22Rv1 (cell line): Measurements from ENCODE around the gene TNNI2.

Experiments used
- H3K27ac ChIP-seq: fragments of 450-650 bp; 2 replicates; pipeline ENCODE4 v1.5.1; 2017
- ZFX ChIP-seq: fragments of 450-650 bp; IDR thresholded peaks from 2 replicates; pipeline ENCODE4 v1.6.1; 2017; ENCODE audit warnings: antibody characterized with exemption, borderline replicate concordance
- TF ChIP-seq, protein P1 (sequence below): fragments of 450-650 bp; IDR thresholded peaks from 2 replicates; pipeline ENCODE4 v1.5.1; 2017; ENCODE audit warnings: mild to moderate bottlenecking

The TNNI2 gene

DNA sequence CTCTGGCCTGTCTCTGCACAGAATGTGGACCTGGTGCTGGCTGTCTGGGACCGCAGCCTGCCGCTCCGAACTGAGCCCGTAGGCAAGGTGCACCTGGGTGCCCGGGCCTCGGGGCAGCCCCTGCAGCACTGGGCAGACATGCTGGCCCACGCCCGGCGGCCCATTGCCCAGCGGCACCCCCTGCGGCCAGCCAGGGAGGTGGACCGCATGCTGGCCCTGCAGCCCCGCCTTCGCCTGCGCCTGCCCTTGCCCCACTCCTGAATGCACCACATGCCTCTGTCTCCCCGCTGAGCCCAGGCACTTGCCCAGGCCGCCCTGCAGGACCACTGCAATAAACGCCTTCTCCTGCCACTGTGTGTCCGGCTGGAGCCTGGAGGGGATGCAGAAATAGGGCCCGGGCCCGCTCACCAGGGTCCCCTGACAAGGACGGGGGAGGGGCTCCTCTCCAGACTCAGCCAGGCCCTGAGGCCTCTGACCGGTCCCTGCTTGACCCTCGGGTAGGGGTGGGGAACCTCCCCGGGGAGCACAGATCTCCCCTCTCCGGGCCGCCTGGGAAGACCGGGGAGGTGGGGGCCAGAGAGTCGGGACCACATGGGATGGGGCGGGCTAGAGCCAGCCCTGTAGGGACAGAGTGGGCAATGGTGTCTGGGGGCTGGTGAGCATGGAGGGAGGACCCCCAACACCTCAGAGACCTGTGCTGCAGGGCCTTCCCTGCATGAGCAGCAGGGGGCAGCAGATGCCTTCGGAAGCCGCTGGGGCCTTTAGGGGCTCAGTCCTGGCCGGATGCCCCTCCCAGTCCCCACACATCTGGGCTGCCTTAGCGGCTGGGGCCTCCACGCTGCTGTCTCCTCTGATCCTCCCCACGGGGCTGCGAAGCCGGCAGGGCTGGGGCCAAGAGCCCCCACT lies 1.4 kb upstream of the TNNI2 start:
- TF ChIP-seq ZFX: no peak
- TF ChIP-seq, protein P1, sequence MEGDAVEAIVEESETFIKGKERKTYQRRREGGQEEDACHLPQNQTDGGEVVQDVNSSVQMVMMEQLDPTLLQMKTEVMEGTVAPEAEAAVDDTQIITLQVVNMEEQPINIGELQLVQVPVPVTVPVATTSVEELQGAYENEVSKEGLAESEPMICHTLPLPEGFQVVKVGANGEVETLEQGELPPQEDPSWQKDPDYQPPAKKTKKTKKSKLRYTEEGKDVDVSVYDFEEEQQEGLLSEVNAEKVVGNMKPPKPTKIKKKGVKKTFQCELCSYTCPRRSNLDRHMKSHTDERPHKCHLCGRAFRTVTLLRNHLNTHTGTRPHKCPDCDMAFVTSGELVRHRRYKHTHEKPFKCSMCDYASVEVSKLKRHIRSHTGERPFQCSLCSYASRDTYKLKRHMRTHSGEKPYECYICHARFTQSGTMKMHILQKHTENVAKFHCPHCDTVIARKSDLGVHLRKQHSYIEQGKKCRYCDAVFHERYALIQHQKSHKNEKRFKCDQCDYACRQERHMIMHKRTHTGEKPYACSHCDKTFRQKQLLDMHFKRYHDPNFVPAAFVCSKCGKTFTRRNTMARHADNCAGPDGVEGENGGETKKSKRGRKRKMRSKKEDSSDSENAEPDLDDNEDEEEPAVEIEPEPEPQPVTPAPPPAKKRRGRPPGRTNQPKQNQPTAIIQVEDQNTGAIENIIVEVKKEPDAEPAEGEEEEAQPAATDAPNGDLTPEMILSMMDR: peak; percentile 84
- no peak overlapping the region for H3K27ac ChIP-seq

DNA sequence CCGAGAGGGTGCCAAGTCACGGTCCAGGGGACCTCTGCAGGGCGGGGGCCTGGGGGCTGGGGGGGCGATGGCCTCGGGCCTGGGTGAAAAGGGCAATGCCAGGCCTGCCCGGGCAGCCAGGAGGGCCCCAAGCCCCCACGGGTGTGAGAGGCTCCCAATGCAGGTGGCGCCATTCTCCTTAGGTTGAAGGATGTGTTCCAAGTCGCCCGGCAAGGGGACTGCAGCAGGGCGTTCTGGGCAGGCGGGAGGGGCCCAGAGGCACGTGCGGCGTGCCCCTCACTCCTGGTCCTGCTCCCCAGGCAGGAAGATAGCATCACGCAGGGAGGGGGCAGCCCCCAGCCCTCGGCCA lies 730 bp upstream of the TNNI2 start:
- no peak overlapping the region for H3K27ac ChIP-seq
- no peak for TF ChIP-seq ZFX
- TF ChIP-seq, protein P1: peak; percentile 67

GRCh38 chr11:1839204-1839923 lies 583 bp downstream of the TNNI2 start:
- no peak overlapping the region for H3K27ac ChIP-seq
- TF ChIP-seq, protein P1: no peak
- TF ChIP-seq ZFX: no peak

- no peak overlapping the region for H3K27ac ChIP-seq
- TF ChIP-seq ZFX: no peak
- TF ChIP-seq, protein P1: no peak
These were observed 1.4 kb downstream of the TNNI2 start for GRCh38 chr11:1839924-1840779.

GRCh38 chr11:1840780-1841480 lies 2.1 kb downstream of the TNNI2 start:
- no peak for TF ChIP-seq ZFX
- TF ChIP-seq, protein P1: no peak

DNA sequence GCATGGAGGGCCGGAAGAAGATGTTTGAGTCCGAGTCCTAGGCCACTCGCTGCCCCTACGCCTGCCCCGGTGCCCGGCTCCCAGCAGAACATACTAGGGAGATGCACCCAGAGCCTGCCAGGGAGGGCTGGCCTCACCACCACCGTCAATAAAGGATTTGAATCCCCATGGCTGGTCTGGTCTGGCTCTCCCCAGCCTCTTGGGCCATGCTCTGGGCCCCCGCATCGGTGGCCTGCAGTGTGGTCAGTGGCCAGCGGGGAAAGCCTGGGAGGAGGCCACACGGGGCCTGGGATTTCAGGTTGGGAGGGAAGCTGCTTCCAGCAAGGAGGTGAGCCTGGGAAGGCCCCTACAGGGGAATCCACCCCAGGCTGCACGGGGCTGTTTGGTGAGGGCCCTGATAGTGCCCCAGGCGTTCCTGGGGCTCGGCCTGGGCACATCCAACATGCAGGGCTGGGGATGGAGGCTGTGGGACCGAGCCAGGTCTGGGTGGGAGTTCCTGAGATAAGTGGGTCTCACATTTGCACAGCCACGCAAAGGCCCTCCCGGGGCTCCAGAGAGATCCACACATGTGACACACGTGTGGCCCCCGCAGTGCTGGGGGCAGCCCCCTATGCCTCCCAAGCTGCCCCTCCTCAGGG lies 2.8 kb downstream of the TNNI2 start:
- H3K27ac ChIP-seq: no peak overlapping the region

More at GRCh38 chr11:1840780-1841480, 2.1 kb downstream of the TNNI2 start:
- H3K27ac ChIP-seq: no peak overlapping the region

More for the DNA sequence above, 2.8 kb downstream of the TNNI2 start:
- TF ChIP-seq, protein P1: no peak
- no peak for TF ChIP-seq ZFX
